HCT116 (cell line): Measurements from ENCODE around the gene FOXP1. TPM values are rescaled to one million over a fixed set of nuclear protein-coding genes. Genes with fewer than 3 reads are reported as not detected.

Experiments
- ATAC-seq: fragments of 200-7000 bp; cut with Tn5 transposase; 2 replicates; pipeline ENCODE4 v1.9.1; 2020; ENCODE audit warnings: mild to moderate bottlenecking, moderate library complexity
- BruUV-seq: library from RNA; stranded (reverse); fragments of 400-500 nt; replicated peaks from 2 replicates; lab custom pipeline; 2021; lab: Mats Ljungman, UMichigan
- CTCF ChIA-PET: fragments of 300-600 bp; sonication (Branson Sonifier 250); formaldehyde crosslinking; loops from one replicate; lab custom pipeline; 2021; ENCODE audit warnings: antibody characterized with exemption; lab: Charles Lee
- POLR2A ChIA-PET: fragments of 300-600, 350-600 bp; sonication (Branson Sonifier 250); formaldehyde crosslinking; loops from one replicate; lab custom pipeline; 2021; ENCODE audit warnings: antibody characterized with exemption; lab: Charles Lee
- RAD21 ChIA-PET, 2 experiments: fragments of 300-600 bp; sonication (Branson Sonifier 250); formaldehyde crosslinking; loops; one replicate each; lab custom pipeline; 2023; ENCODE audit warnings: low total read pairs in 2 of 2; ENCODE audit not compliant: uncharacterized antibody in 2 of 2, unreplicated experiment in 2 of 2, low non-redundant PET in 1 of 2; lab: Charles Lee
- DNase-seq: peaks from one replicate; pipeline ENCODE4 v3.0.0-alpha.2; 2010; ENCODE audit warnings: low read depth, low spot score
- H2AFZ ChIP-seq: fragments of 200-600 bp; shearing (Covaris generic), sonication (generic); 2 replicates; pipeline ENCODE4 v1.6.1; 2017; ENCODE audit warnings: low read depth, mixed run types, mixed read lengths, antibody characterized with exemption, low read length; ENCODE audit not compliant: poor library complexity, severe bottlenecking
- H3K27ac ChIP-seq: 2 replicates; pipeline ENCODE4 v1.5.1; 2012; ENCODE audit warnings: low read depth, low read length
- H3K27me3 ChIP-seq: fragments of 200-600 bp; sonication (generic); 2 replicates; pipeline ENCODE4 v1.6.1; 2016; ENCODE audit warnings: mixed run types, low read length, mixed read lengths; ENCODE audit not compliant: insufficient read depth
- H3K36me3 ChIP-seq, 2 experiments: fragments of 200-500 bp in 1 of 2; fragments of 200-600 bp in 1 of 2; sonication (Bioruptor generic) in 1 of 2; sonication (generic) in 1 of 2; 2 replicates each; pipeline versions ENCODE4 v1.5.1 to v1.6.1; 2014 to 2016; ENCODE audit warnings: low read length in 2 of 2, inconsistent platforms in 1 of 2, mixed read lengths in 1 of 2, mixed run types in 1 of 2; ENCODE audit not compliant: insufficient read depth in 2 of 2, control insufficient read depth in 1 of 2
- H3K4me1 ChIP-seq, 2 experiments: fragments of 200-600 bp in 1 of 2; sonication (generic) in 1 of 2; 2 replicates each; pipeline versions ENCODE4 v1.5.1 to v1.6.1; 2012 to 2017; ENCODE audit warnings: low read length in 2 of 2, inconsistent platforms in 1 of 2, mild to moderate bottlenecking in 1 of 2, mixed read lengths in 1 of 2, mixed run types in 1 of 2, moderate library complexity in 1 of 2; ENCODE audit not compliant: insufficient read depth in 2 of 2, control insufficient read depth in 1 of 2
- H3K4me2 ChIP-seq: fragments of 200-600 bp; sonication (generic); 2 replicates; pipeline ENCODE4 v1.6.1; 2017; ENCODE audit warnings: mixed run types, low read length, mixed read lengths
- H3K4me3 ChIP-seq, 2 experiments: fragments of 200-600 bp in 1 of 2; sonication (generic) in 1 of 2; replicated peaks in 1 of 2; 2 replicates each; pipeline ENCODE4 v1.5.1; 2011 to 2016; ENCODE audit warnings: low read length in 2 of 2, control low read depth in 1 of 2, low read depth in 1 of 2, mild to moderate bottlenecking in 1 of 2, mixed read lengths in 1 of 2, mixed run types in 1 of 2
- H3K79me2 ChIP-seq: fragments of 200-600 bp; sonication (generic); 2 replicates; pipeline ENCODE4 v1.6.1; 2017; ENCODE audit warnings: mild to moderate bottlenecking, mixed run types, low read length, moderate library complexity, mixed read lengths; ENCODE audit not compliant: insufficient read depth
- H3K9ac ChIP-seq: fragments of 200-600 bp; sonication (generic); 2 replicates; pipeline ENCODE4 v1.6.1; 2016; ENCODE audit warnings: low read length, mixed read lengths
- H3K9me2 ChIP-seq: fragments of 200-600 bp; sonication (generic), shearing (Covaris generic); 2 replicates; pipeline ENCODE4 v1.6.1; 2017; ENCODE audit warnings: mixed run types, mild to moderate bottlenecking, moderate library complexity; ENCODE audit not compliant: insufficient read depth
- H3K9me3 ChIP-seq, 2 experiments: fragments of 200-500 bp in 1 of 2; fragments of 200-600 bp in 1 of 2; sonication (Bioruptor generic) in 1 of 2; sonication (generic) in 1 of 2; 2 replicates each; pipeline ENCODE4 v1.6.1; 2014 to 2017; ENCODE audit warnings: low read length in 2 of 2, mixed read lengths in 2 of 2, inconsistent platforms in 1 of 2, low read depth in 1 of 2, mild to moderate bottlenecking in 1 of 2, mixed run types in 1 of 2, moderate library complexity in 1 of 2; ENCODE audit not compliant: control insufficient read depth in 1 of 2, insufficient read depth in 1 of 2
- H4K20me1 ChIP-seq: fragments of 200-600 bp; sonication (generic), shearing (Covaris generic); 2 replicates; pipeline ENCODE4 v1.6.1; 2017; ENCODE audit warnings: mixed run types, mild to moderate bottlenecking, moderate library complexity; ENCODE audit not compliant: insufficient read depth
- CEBPB ChIP-seq: IDR thresholded peaks from 2 replicates; pipeline ENCODE4 v1.6.1; 2012; ENCODE audit warnings: low read depth
- CTCF ChIP-seq, 3 experiments: fragments of 200-600 bp in 1 of 3; sonication (generic) in 1 of 3; IDR thresholded peaks in 2 of 3; conservative IDR thresholded peaks in 1 of 3; 2 replicates each; pipeline ENCODE4 v1.5.1; 2012 to 2017; ENCODE audit warnings: low read depth in 2 of 3, low read length in 2 of 3, antibody characterized with exemption in 1 of 3, borderline replicate concordance in 1 of 3, control low read depth in 1 of 3, mild to moderate bottlenecking in 1 of 3, mixed read lengths in 1 of 3, mixed run types in 1 of 3, moderate library complexity in 1 of 3; ENCODE audit not compliant: insufficient read depth in 1 of 3
- EGR1 ChIP-seq: IDR thresholded peaks from 2 replicates; pipeline ENCODE4 v1.6.1; 2012; ENCODE audit warnings: low read depth
- EZH2 ChIP-seq: fragments of 200-600 bp; sonication (generic); IDR thresholded peaks from 2 replicates; pipeline ENCODE4 v1.6.1; 2017; ENCODE audit warnings: antibody characterized with exemption, mixed run types
- EZH2phosphoT487 ChIP-seq: fragments of 200-600 bp; IDR thresholded peaks from 2 replicates; pipeline ENCODE4 v1.6.1; 2018; ENCODE audit warnings: antibody characterized with exemption, borderline replicate concordance
- FOSL1 ChIP-seq: IDR thresholded peaks from 2 replicates; pipeline ENCODE4 v1.6.1; 2012; ENCODE audit warnings: low read depth
- JUND ChIP-seq: IDR thresholded peaks from 2 replicates; pipeline ENCODE4 v1.6.1; 2012
- POLR2A ChIP-seq: IDR thresholded peaks from 2 replicates; pipeline ENCODE4 v1.7.0; 2011; ENCODE audit warnings: borderline replicate concordance; ENCODE audit not compliant: insufficient read depth, insufficient read length; ENCODE audit errors: extremely low read depth
- POLR2AphosphoS5 ChIP-seq: IDR thresholded peaks from 2 replicates; pipeline ENCODE4 v1.6.1; 2011; ENCODE audit warnings: mild to moderate bottlenecking, low read depth, low read length, moderate library complexity
- RAD21 ChIP-seq: IDR thresholded peaks from 2 replicates; pipeline ENCODE4 v1.6.1; 2012; ENCODE audit warnings: low read depth, mild to moderate bottlenecking
- REST ChIP-seq: IDR thresholded peaks from 2 replicates; pipeline ENCODE4 v1.6.1; 2012; ENCODE audit warnings: low read depth
- SIN3A ChIP-seq: IDR thresholded peaks from 2 replicates; pipeline ENCODE4 v1.6.1; 2012; ENCODE audit warnings: low read depth
- SP1 ChIP-seq: IDR thresholded peaks from 2 replicates; pipeline ENCODE4 v1.6.1; 2012; ENCODE audit warnings: low read depth
- SRF ChIP-seq: IDR thresholded peaks from 2 replicates; pipeline ENCODE4 v1.6.1; 2012; ENCODE audit warnings: low read depth
- TCF7L2 ChIP-seq: IDR thresholded peaks from 2 replicates; pipeline ENCODE4 v1.7.0; 2011; ENCODE audit warnings: borderline replicate concordance, inconsistent platforms; ENCODE audit not compliant: insufficient read depth, insufficient read length; ENCODE audit errors: extremely low read depth
- YY1 ChIP-seq: IDR thresholded peaks from 2 replicates; pipeline ENCODE4 v1.6.1; 2011; ENCODE audit warnings: low read length, low read depth, moderate library complexity, mild to moderate bottlenecking; ENCODE audit not compliant: insufficient replicate concordance; ENCODE audit errors: extremely low read depth
- ZNF274 ChIP-seq: fragments of 200-500 bp; sonication (Bioruptor generic); IDR thresholded peaks from 2 replicates; pipeline ENCODE4 v1.6.1; 2014; ENCODE audit warnings: mild to moderate bottlenecking, low read depth, low read length, inconsistent platforms
- intact Hi-C: fragments of 100-400 bp; cut with micrococcal nuclease; formaldehyde crosslinking; loops from 2 replicates; pipeline ENCODE4 v1.10.0; 2022
- total RNA-seq: library from RNA; stranded (reverse); gene quantifications from one replicate; pipeline ENCODE4 v1.2.1, GENCODE V29; 2021; ENCODE audit not compliant: unreplicated experiment

The FOXP1 gene
- total RNA-seq, 1 experiment from 2014 or later = 11.4 TPM

GRCh38 chr3:71050538-71051258 is 532.8 kb downstream of the FOXP1 start:
- H2AFZ ChIP-seq = no peak overlapping the region
- H3K9me2 ChIP-seq = no peaks in the 10 kb centered on the region
- no peaks in the 10 kb centered on the region for H3K36me3 ChIP-seq
- no peak overlapping the region for H3K27ac ChIP-seq
- ATAC-seq (no peak), DNase-seq (no peak)
- RAD21 ChIA-PET = no interaction called here
- POLR2A ChIA-PET = no interaction called here
- TF ChIP-seq SP1 (no peak), CTCF (IDR thresholded peaks at IDR 0.05 in 2 of 3, conservative IDR thresholded peaks at IDR 0.05 in 1 of 3; ENCODE audit: borderline replicate concordance in 1 of 3, insufficient read depth in 1 of 3, low read depth in 2 of 3, low read length in 2 of 3) (no peak), POLR2AphosphoS5 (no peak), EZH2phosphoT487 (no peak), RAD21 (no peak), SIN3A (no peak), TCF7L2 (no peak), POLR2A (no peak), FOSL1 (no peak), SRF (no peak), EZH2 (no peak), REST (no peak), JUND (no peak), CEBPB (no peak), YY1 (no peak), ZNF274 (no peak), EGR1 (no peak)
- no peaks in the 10 kb centered on the region for H3K79me2 ChIP-seq
- no peaks in the 10 kb centered on the region for H3K27me3 ChIP-seq
- no peak overlapping the region for H3K4me2 ChIP-seq
- no peaks in the 10 kb centered on the region for H3K9me3 ChIP-seq
- no peak overlapping the region for H3K9ac ChIP-seq
- intact Hi-C loops = no loop called here
- BruUV-seq = no TSS peak
- CTCF ChIA-PET = no interaction called here
- no peaks in the 10 kb centered on the region for H3K4me1 ChIP-seq
- H3K4me3 ChIP-seq = no peak overlapping the region
- H4K20me1 ChIP-seq = no peaks in the 10 kb centered on the region; the same call in 1 of the 2 replicates
